Epithelial cell of prostate (primary cell): ENCODE results near the gene SPDL1.

Experiments
- DNase-seq: peaks from one replicate; pipeline ENCODE4 v3.0.0-alpha.2; 2011; ENCODE audit warnings: low read depth, low spot score
- H3K27ac ChIP-seq: fragments of 450-650 bp; 2 replicates; pipeline ENCODE4 v1.5.1; 2017; ENCODE audit warnings: mild to moderate bottlenecking

The SPDL1 gene

DNA sequence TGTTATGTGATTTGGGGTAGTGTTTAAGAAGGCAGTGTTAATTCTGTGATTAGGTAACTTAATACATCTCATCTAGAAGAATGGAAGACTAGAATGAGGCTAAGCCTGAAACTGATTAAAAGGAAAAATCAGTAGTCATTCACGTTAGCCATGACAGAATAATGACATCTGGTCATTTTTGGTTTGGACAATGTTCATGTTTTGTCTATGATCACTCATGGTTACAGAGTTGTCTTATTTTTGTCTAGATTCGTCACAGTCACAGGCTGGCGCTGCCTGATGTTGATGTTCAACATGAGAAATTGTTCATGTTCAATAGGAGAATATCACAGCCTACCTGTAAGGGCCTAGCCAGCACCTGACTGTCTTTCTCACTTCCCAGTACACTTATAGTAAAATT is 44.0 kb downstream of the SPDL1 start:
- DNase-seq = no peak
- H3K27ac ChIP-seq = no peak overlapping the region

DNA sequence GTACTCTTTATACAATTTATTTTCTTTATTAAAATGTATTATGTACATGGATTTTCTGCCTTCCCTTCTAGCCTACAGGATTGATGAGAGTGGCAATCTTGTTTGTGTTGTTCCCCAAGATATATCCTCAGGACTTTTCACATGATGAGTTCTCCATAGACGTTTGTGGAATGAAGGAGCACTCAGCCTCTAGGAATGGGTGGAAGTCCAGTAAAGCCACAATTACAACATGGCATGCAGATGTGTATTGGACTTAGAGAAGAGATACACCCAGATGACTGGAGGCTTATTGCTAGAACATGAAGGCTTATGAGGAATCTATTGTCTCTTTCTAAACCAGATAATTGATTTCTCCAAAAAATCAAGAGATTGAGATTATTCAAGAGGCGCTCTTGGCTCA is 45.3 kb downstream of the SPDL1 start:
- no peak overlapping the region for H3K27ac ChIP-seq
- no peak for DNase-seq

DNA sequence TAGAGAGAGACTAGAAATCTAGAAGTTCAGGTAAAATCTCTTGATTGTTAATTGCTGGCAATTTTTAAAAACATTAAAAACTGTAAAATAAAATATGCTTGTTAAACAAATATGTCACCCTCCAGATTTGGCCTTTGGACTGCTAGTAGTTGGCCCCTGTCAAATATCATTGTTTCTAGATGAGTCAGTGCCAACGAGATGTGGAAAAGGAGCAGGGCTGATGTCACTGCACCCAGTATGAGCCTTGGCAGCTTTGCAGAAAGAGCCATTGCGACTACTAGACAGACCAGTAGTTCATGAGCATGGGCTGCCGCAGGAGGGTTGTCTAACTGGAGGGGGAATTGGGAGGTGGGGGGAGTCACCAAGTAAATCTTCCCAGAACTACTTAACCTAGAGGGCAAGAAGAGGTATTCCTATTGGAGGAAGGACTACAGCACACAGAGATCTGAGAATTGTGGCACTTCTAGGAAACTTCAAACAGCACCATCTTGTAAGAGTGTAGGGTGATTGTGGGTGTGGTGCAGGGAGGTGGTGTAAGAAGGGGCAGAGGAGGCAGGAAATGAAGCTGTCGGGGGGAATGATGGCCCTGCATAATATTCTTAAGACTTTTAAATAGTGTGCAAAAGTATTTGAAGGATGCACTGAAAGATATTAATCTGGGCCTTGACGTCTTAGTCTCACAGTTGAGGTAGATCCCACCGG is 46.4 kb downstream of the SPDL1 start:
- DNase-seq = no peak
- H3K27ac ChIP-seq = no peak overlapping the region

DNA sequence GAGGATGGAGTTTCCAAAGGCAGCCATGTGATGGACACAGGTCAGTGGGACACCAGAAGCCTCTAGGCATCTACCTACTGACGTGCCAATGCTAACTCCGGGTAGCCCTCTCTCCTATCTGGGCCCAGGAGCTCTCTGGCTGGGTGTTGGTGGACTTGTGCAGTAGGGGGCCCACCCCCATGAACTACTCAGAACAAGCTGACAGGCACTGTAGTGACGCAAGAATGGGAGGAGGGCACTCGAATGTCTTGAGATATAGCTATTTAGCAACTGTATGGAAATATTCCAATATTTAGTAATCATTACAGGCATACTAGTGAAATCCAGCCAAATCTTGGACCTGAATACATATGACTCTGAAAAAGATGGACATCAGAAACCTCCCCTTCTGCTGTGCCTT is 47.8 kb downstream of the SPDL1 start:
- no peak for DNase-seq
- H3K27ac ChIP-seq = no peak overlapping the region

- no peak overlapping the region for H3K27ac ChIP-seq
- no peak for DNase-seq
Observed at GRCh38 chr5:169632946-169633345, 49.4 kb downstream of the SPDL1 start.

GRCh38 chr5:169634606-169635005 is 51.0 kb downstream of the SPDL1 start:
- no peak overlapping the region for H3K27ac ChIP-seq
- DNase-seq = no peak

DNA sequence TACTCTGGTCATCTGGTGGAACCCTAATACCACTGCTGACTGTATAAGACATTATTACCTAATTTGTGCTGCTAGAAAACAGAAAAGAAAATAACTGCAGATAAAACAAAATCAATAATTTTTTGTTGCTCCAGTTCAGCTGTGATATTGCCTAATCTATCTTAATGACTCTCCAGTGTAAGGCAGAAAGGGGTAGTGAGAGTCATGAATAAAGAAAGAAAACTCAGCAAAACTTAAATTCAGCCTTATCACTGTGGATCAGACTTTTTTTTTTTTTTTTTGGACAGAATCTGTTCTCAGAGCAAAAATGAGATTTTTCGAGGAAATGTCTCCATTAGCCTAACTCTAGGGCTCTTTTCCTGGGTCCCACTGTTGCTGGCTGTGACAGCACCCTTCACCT is 52.4 kb downstream of the SPDL1 start:
- no peak for DNase-seq

DNA sequence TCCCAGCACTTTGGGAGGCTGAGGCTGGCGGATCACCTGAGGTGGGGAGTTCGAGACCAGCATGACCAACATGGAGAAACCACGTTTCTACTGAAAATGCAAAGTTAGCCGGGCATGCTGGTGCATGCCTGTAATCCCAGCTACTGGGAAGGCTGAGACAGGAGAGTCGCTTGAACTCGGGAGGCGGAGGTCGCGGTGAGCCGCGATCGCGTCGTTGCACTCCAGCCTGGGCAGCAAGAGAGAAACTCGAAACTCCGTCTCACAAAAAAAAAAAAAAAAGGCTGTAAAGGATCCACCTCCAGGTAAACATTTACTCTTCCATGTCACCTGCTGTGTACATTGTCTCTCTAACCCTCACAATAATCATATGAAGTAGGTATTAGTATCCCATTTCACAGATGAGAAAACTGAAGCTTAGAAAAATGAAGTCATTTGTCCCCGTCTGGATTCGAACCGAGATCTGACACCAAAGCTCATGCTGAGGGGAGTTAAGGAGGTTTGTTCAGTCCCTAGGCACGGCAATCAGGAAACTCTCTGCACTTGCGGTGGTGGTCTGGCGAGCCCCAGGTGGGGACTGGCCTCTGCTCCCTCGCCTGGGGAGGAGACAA is 53.0 kb downstream of the SPDL1 start:
- DNase-seq = no peak

More for the DNA sequence above, 52.4 kb downstream of the SPDL1 start:
- no peak overlapping the region for H3K27ac ChIP-seq

DNA sequence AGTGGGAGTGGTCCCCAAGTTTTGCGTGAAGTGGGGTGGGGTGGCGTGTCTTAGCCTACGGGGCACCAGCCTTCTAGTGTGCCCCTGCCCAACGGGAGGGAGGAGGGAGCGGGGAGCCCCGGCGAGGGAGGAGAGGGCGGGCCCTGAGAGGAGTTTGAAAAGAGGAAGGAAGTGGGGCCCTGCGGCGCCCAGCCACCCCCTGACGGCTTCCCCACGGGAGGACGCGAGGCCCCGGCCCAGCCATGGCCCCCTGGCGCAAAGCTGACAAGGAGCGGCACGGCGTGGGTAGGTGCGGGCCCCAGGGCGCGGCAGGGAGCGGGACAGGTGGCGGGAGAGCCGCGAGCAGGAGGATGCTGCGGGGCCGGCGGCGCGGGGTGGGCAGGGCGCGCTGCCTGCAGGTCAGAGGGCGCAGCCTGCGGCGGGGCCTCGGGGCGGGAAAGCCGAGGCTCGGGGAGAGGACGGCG is 53.5 kb downstream of the SPDL1 start, which contains the start of gene DOCK2:
Gene DOCK2, plus strand, starts transcription at position 191 of the 464 bp plus-strand sequence. Its CDS starts 52 bp downstream, at position 243.
- DNase-seq = no peak
- H3K27ac ChIP-seq = no peak within 1 kb of the TSS

More for the DNA sequence above, 53.0 kb downstream of the SPDL1 start:
- no peak overlapping the region for H3K27ac ChIP-seq

GRCh38 chr5:169637549-169638121 is 54.1 kb downstream of the SPDL1 start:
- no peak for DNase-seq
- H3K27ac ChIP-seq = no peak overlapping the region

- DNase-seq = no peak
- no peak overlapping the region for H3K27ac ChIP-seq
Observed at GRCh38 chr5:169641253-169641652, 57.7 kb downstream of the SPDL1 start.

DNA sequence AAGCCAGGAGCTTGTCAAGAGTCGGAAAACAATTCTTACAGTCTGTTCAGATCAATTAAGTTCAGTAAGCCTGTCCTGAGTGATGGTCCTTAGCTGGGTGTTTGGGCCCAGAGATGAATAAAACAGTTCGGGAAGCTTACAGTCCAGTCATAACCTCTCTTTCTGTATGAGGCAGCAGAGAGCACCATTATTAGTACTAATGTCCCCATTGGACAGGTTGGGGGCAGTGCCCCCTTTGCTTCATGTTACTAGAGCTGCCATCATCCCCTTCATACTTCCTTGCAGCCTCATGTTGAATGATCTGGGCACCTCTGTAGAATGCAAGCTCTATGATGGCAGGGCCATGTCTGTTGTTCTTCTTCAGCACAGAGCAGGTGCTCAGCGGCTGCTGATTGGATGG is 63.3 kb downstream of the SPDL1 start:
- H3K27ac ChIP-seq = no peak overlapping the region
- DNase-seq = no peak

- no peak overlapping the region for H3K27ac ChIP-seq
- no peak for DNase-seq
Observed at GRCh38 chr5:169647566-169647965, 64.0 kb downstream of the SPDL1 start.

- DNase-seq = no peak
- no peak overlapping the region for H3K27ac ChIP-seq
Observed at GRCh38 chr5:169648725-169649310, 65.2 kb downstream of the SPDL1 start.

DNA sequence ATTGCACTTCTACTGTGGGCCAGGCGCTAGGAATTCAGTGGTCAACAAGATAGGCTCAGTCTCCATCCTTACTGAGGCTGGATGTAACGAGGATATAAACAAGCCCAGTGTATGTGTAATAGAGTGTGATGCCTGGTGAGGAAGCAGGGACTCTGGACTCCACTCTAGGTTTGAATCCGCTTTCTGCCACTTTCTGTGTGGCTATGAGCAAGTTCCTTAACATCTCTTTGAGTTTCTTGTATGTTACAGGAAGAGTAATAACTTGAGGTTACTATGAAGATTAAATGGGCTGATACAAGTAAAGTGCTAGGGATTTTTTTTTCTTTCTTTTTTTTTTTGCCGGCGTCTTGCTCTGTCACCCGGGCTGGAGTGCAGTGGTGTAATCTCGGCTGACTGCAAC is 65.9 kb downstream of the SPDL1 start:
- DNase-seq = no peak
- H3K27ac ChIP-seq = no peak overlapping the region

DNA sequence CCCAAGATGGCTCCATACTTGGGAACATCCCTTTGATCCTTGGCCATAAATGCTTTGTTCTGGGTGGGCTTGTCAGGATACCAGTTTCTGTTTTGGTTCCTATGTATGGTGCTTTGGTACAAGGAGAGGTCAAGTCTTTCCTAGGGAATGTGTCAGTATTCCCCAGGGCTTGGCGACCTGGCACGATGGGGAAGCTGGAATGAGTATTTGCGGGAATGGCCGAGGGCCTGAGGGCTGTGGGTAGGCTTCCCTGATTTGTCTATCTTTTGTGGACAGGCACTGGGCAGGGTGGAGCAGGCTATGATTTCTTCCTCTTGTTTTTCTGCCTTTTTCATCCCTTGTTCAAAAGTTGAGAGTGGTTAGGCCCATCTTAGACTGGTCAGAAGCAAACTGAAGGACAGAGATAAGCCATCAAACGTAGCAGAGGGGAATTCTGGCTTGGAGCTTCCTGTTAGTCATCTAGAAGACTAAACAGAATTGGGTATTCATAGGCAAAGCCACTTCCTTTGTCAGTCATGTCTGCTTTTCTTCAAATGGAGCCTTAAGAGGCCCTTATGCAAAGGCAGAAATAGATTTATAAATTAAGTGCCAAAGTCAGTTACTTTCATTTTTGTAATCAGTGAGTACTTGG is 67.2 kb downstream of the SPDL1 start:
- DNase-seq = no peak
- no peak overlapping the region for H3K27ac ChIP-seq

DNA sequence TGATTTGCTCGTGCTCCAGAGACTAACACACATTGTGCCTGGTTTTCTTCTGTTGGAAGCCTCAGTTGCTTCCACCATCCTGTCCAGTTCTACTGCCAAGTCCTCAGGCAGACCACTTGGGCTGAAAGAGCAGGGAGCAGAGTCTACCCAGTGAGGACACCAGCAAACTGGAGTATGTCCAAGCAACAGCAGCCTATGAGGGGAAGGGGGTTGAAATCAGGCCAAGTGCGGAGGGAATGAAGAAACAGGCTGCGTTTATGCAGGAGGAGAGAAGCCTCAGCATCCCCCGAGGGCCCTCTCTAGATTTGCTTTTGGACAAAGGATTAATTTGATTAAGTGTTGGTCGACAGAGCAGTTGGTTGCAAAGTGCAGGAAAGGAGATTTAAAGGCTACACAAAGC is 68.0 kb downstream of the SPDL1 start:
- no peak overlapping the region for H3K27ac ChIP-seq

DNA sequence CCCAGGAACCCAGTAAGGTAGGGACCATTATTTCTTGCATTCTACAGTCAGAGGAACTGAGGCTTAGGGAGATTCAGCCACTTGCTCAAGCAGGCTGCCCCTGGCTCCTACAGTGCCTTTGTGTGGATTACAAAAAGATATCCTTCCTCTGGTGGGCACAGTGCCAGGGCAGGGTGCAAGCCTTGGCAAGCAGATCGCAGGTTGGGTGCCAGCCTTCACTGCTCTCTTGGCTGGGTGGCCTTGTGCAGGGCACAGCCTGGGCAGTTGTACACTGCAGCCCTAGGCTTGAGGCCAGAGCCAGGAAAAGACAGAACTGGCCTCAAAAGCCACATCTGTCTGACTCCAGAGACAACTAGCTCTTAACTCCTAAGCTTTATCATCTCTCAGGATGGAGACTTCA is 68.5 kb downstream of the SPDL1 start:
- no peak overlapping the region for H3K27ac ChIP-seq
- DNase-seq = no peak

More for the DNA sequence above, 68.0 kb downstream of the SPDL1 start:
- no peak for DNase-seq

GRCh38 chr5:169653091-169653490 is 69.5 kb downstream of the SPDL1 start:
- no peak overlapping the region for H3K27ac ChIP-seq
- no peak for DNase-seq
